Measurements from ENCODE around the gene MED26.
A peak's percentile ranks its signal among the peaks of the same experiment; 100 is the strongest.
"Not testable (repeated sequence)": the region's sequence is repeated elsewhere in the genome, so short reads cannot be mapped to it uniquely, and the experiment has no call there.

MED26 gene

DNA sequence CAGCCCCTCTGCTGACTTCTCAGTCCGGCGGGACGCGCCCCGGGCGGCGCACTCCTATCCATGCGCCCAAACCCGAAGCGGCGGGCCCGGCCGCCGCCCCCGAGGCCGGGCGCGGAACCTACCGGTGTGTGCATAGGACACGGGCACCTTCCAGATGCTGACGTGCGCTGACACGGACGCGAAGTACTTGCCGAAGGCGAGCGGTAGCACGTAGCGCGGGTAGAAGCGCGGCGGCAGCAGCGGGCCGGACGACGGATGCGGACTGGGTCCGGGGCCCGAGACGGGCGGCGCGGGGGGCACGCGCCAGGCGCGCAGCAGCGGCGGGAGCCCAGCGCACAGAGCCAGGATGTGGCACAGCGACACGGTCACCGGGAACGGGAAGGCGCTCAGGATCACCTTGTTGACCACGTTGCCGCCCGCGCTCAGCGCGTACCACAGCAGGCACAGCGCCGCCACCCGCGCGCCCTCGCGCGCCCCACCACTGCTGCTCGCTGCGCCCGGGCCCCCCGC is 56.1 kb downstream of the MED26 start:
- DNase-seq: peak; percentile 43

- DNase-seq: peak; percentile 21
Measured at GRCh38 chr19:16571283-16571682, 56.7 kb downstream of the MED26 start.

- no peak for DNase-seq
Measured at GRCh38 chr19:16569609-16570320, 58.2 kb downstream of the MED26 start.

GRCh38 chr19:16566702-16567101 is 61.3 kb downstream of the MED26 start:
- no peak for DNase-seq

GRCh38 chr19:16566161-16566560 is 61.8 kb downstream of the MED26 start:
- no peak for DNase-seq

DNA sequence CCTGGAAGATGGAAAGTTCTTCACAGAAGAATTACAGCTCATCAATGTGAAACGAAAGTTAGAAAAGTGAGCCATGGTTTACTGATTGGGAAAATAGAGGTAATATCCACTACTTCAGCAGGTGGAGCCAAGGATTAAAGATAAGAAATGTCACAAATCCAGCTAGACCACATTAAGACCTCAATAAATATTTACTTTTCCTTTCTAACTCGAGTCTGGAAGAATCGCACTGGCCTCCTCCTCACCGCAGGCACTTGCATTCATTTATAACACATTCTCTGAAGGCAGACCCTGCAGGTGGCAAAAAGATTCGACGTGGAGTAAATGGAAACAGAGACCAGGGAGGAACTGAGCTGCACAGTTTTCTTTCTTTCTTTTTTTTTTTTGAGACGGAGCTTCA is 63.2 kb downstream of the MED26 start:
- no peak for DNase-seq

DNA sequence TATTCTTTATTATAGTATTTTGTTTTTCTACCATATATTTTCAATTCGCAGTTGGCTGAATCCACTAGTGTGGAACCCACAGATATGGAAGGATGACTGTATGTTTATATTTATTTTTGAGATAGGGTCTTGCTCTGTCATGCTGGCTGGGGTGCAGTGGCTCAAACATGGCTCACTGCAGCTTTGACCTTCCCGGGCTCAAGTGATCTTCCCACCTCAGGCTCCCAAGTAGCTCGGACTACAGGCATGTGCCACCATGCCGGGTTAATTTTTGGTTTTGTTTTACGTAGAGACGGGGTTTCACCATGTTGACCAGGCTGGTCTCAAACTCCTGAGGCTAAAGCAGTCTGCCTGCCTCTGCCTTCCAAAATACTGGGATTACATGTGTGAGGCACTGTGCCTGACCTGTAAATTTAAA is 65.4 kb downstream of the MED26 start:
- DNase-seq: no peak

DNA sequence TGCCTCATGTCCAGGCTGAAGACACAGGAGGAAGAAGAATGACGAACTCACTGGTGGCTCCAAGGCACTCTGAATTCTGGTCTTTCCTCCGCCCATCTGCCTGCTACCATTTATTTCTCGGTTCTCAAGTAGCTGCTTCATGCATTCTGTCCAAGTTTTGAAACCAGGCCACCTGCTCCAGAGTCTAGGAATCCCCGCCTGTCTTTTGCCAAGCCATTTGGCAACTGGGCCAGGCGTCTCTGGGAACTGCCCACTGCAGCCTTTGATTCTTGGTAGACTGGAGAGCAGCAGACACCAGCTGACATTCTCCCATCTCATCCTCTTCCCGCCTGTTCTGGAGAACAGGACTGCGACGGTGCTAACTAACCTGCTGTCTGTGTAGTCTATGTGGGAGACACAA is 66.6 kb downstream of the MED26 start:
- no peak for DNase-seq

DNA sequence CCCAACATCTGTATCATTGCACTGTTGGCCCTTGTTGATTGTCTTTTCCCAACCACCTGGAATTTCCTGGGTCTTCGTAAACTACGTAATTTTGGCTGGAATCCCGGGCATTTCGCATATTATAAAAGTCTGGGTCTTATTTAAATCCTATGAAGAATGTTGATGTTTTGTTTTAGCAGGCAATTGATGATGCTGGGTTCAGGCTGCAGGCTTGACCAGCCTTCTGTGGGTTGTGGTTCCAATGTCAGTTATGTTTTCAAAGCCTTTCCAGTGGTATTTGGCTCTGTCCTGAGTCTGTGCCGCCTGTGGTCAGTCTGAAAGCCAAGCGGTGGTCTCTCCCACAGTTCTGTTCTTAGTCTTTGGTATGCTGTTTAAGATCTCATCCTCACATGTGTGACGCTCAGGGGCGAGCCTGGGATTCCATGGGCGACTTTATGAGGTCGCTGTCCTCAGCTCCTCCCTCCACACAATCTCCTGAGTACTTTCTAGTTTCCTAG is 68.2 kb downstream of the MED26 start:
- DNase-seq: no peak

DNA sequence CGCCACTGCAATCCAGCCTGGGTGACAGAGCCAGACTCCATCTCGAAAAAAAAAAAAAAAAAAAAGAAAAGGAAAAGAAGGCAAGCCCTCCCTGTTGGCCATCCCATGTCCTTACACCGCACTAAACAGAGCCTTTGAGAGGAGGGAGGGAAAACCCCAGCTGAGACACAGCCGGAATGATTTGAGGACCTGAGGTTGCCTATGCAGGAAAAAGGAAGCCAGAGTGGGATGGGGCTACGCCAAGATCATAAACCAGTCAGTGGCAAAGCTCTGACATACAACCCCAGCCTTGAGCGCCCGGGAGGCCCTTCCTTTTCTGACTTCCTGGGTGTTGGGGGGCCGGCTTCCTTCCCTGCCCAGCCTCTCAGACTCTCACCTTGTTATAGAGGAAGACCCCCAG is 73.2 kb downstream of the MED26 start:
- DNase-seq: no peak

GRCh38 chr19:16551902-16552301 is 76.1 kb downstream of the MED26 start:
- not testable (repeated sequence) for DNase-seq

- no peak for DNase-seq
Measured at GRCh38 chr19:16548956-16549355, 79.0 kb downstream of the MED26 start.

DNA sequence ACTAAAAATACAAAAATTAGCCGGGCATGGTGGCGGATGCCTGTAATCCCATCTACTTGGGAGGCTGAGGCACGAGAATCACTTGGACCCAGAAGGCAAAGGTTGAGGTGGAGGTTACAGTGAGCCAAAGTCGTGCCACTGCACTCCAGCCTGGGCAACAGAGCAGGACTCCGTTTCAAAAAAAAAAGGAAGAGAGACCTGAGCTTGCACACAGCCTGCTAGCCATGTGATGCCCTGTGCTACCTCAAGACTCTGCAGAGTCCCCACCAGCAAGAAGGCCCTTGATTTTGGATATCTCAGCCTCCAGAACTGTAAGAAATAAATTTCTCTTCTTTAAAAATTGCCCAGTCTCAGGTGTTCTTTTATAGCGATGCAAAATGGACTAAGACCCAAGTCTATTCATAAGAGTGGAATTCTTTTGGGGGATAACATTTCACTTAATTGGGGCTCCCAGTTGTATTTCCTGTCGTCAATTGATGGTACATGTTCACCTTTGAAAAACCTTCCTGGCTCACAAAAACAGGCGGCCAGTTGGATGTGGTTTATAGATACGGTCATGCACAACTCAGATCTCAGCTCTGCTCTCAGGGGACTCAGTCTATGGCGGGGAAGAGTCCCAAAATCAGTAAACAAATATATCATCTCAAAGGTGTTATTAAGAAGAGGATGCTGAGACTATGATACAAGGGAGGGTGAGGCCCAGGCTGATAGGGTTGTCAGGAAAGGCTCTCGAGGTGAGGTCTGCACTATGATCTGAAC is 83.4 kb downstream of the MED26 start:
- DNase-seq: no peak

GRCh38 chr19:16543734-16544133 is 84.3 kb downstream of the MED26 start:
- DNase-seq: not testable (repeated sequence)

GRCh38 chr19:16542910-16543472 is 85.0 kb downstream of the MED26 start:
- peak; percentile 37 for DNase-seq

DNA sequence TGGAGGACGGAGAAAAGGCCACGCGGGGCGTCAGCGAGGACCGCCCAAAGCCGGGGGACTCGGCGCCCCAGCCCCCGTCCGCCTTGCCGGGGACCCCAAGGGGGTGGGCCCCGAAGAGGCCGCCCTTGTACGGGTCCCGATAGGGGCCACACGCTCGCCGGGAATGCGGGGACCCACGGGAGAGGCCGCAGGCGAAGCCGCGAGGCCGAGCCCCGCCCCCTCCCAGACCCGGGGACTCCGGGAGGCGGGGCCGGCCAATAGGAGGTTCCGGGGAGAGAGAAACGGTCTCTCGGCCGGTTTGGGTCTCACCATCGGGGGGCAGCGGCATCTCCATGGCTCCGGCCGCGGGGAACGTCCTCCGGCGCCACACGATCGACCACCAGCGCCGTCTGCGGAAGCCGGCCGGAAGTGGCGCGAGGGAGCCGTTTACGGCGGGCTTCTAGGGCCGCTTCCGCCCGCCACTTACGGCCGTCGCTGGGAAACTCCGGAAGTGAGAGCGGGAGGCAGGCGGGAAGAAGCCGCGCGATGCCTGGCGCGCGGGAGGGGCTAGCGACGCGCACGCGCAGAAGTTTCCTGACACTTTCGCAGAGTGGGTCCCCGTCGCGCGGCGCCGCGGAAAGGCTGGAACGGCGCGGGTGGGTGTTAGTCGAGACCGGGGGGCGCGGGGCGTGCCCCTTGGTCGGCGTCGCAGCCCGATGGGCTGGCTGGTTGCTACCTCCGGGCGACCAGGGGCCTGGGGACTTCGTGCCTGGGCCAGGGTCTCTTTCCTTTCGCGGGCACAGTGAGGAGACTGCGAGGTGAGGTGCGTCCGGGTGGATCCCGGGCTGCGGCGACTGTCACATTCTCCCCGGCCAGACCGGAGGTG is 85.7 kb downstream of the MED26 start, which contains the start of gene CHERP:
CHERP (minus strand) TSS at position 393 of the 865 bp plus-strand sequence; CDS start at position 334, 59 bp downstream.
- peak; percentile 94 for DNase-seq

- DNase-seq: no peak
Measured at GRCh38 chr19:16541526-16542044, 86.4 kb downstream of the MED26 start.

DNA sequence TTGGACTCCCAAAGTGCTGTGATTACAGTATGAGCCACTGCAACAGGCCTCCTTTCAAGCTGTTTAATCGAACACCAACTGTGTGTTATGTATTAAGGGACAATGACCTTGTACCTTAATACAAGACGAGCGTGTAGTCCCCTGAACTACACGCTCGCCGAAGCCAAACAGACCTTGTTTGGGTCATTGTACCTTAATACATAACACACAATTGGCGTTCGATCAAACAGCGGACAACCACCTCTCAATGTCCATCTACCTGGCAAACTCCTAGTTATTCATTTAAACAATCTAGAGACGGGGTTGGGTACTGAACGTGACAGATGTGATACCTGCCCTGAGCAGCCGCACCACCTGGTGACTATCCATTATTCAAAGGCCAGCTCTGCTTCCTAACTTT is 87.1 kb downstream of the MED26 start:
- DNase-seq: no peak

- no peak for DNase-seq
Measured at GRCh38 chr19:16537111-16537510, 90.9 kb downstream of the MED26 start.

GRCh38 chr19:16536130-16536529 is 91.9 kb downstream of the MED26 start:
- DNase-seq: no peak

GRCh38 chr19:16535381-16535780 is 92.6 kb downstream of the MED26 start:
- DNase-seq: no peak
